ENCODE measurements around the gene FLAD1.

- TF ChIP-seq CTCF (IDR thresholded peaks at IDR 0.05) (no peak), POLR2AphosphoS5 (IDR thresholded peaks at IDR 0.05; ENCODE audit: low read depth, low read length) (no peak)
These were observed 44.3 kb upstream of the FLAD1 start for GRCh38 chr1:154938604-154939399.

Data from Panc1 (cell line).